ENCODE data around the gene PLAC8L1. TPM values are rescaled to one million over a fixed set of nuclear protein-coding genes. Genes with fewer than 3 reads are reported as not detected.

The PLAC8L1 gene
- polyA plus RNA-seq, 1 donor from 2014 or later: not detected

DNA sequence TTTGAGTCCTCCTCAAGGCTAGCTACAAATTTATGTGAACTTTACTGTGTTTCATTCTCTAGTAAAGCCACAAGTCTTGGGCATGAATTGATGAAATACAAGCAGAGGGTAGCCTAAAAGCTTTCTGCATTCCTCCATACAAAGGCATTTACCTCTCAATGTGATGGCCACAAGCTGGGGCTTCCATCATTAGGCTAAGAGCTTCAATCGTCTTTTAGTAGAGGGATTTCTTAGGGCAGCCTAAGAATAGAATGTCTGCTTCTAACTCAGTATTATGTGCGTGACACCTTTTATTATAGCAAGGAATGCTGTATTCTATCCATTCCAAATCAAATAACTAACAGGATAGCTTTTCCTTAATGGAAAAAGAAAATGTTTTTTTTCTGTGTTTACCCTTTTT is 3.7 kb downstream of the PLAC8L1 start:
- H3K36me3 Mint-ChIP-seq: peaks cover 8% of the 10 kb centered on the region
- H3K27ac Mint-ChIP-seq: no peak overlapping the region
- no peaks in the 10 kb centered on the region for H3K4me1 Mint-ChIP-seq
- H3K27me3 Mint-ChIP-seq: no peaks in the 10 kb centered on the region
- H3K4me3 Mint-ChIP-seq: no peak overlapping the region
- no peaks in the 10 kb centered on the region for H3K9me3 Mint-ChIP-seq

DNA sequence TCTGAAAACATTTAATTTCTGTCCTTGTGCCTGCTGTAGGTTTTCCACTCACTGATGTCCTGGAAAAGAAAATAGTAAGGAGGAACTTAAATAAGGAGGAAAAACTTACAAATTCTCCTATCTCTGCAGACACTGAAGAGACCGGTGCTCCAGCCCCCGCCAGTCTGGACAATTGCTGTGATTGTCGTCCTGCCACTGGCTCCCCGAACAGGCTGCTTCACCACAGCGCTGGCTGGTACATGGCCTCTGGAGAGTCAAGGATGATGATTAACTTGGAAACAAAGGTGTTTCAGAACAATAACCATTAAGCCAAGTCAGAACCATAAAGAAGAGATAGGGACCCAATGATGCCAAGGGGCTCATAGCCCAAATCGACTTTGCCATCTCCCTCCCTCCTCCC is 7.3 kb downstream of the PLAC8L1 start:
- Mint-ChIP-seq H3K9me3 (no peaks in the 10 kb centered on the region), H3K4me1 (no peaks in the 10 kb centered on the region), H3K27me3 (no peaks in the 10 kb centered on the region)

DNA sequence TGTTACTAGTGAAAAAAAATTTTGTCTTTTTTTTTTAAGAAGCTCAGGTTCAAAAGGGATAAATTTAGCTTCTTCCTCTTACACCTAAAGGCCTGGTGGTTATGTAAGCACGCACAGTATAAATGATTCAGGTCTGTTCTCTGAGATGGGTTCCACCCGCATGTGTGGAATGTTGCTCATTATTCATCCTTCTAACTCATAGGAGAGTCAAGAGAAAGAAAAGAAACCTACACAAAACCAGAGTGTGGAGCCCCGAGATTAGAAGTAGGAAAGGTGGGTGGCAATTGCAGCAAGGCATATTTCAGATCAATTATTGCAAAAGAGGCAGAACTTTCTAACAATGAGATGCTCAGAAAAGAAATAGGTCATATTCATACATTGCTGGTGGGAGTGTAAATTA is 13.5 kb downstream of the PLAC8L1 start:
- no peaks in the 10 kb centered on the region for H3K36me3 Mint-ChIP-seq
- no peaks in the 10 kb centered on the region for H3K27me3 Mint-ChIP-seq
- no peak overlapping the region for H3K4me3 Mint-ChIP-seq
- no peak overlapping the region for H3K27ac Mint-ChIP-seq
- no peaks in the 10 kb centered on the region for H3K9me3 Mint-ChIP-seq
- H3K4me1 Mint-ChIP-seq: no peaks in the 10 kb centered on the region

More for the DNA sequence above, 7.3 kb downstream of the PLAC8L1 start:
- H3K36me3 Mint-ChIP-seq: peaks cover 4% of the 10 kb centered on the region
- no peak overlapping the region for H3K4me3 Mint-ChIP-seq
- H3K27ac Mint-ChIP-seq: no peak overlapping the region

DNA sequence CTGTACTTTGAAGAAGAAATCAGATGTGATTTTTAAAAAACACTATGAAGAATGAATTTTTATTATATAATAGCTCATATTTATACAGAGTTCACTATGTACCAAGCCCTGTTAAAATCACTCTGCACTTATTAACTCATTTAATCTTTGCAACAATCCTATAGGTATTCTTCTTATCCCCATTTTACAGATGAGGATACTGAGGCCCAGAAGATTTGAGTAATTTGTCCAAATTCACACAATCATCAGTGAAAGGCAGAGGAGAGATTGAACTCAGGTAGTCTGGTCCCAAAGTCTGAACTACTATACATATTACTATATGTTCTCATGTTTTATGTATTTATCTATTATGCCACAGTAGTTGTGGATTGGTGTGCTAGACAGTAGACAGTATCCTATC is 16.1 kb downstream of the PLAC8L1 start:
- no peaks in the 10 kb centered on the region for H3K4me1 Mint-ChIP-seq
- no peaks in the 10 kb centered on the region for H3K27me3 Mint-ChIP-seq
- H3K27ac Mint-ChIP-seq: no peak overlapping the region
- no peaks in the 10 kb centered on the region for H3K9me3 Mint-ChIP-seq
- H3K36me3 Mint-ChIP-seq: no peaks in the 10 kb centered on the region
- H3K4me3 Mint-ChIP-seq: no peak overlapping the region

DNA sequence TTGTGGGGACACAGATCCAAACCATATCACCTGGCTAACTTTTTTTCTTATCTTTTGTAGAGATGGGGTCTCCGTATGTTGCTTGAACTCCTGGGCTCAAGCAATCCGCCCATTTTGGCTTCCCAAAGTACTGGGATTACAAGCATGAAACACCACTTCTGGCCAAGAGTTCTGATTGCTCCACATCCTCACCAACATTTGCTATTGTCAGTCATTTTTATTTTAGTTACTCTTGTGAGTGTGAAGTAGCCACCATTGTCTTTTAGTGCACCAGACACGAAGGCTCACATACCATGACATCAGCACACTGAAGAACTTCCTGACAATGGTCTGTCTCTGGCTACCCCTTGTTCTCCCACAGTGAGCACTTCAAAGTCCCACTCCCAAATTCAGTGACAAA is 17.3 kb downstream of the PLAC8L1 start:
- H3K27ac Mint-ChIP-seq: no peak overlapping the region
- H3K9me3 Mint-ChIP-seq: no peaks in the 10 kb centered on the region
- H3K27me3 Mint-ChIP-seq: no peaks in the 10 kb centered on the region
- H3K36me3 Mint-ChIP-seq: no peaks in the 10 kb centered on the region
- no peaks in the 10 kb centered on the region for H3K4me1 Mint-ChIP-seq
- no peak overlapping the region for H3K4me3 Mint-ChIP-seq

DNA sequence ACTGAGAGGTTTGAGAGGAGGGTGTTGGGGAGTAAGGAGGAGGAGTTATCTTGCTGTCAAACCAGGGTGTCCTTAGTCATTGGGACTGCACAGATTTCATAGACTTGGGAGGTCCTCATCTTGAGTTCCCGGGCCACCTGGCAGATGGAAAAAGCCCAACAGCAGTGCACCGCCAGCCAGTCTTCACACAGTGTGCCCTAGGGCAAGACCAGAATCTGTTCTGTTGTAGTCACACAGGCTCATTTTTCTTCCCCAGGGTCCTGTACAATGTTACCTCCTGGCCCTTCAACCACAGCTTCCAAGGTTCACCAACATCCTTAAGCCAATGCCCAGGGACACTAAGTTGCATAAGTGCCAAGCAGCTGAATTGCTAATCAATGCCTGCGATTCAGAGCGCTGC is 21.0 kb downstream of the PLAC8L1 start:
- H3K9me3 Mint-ChIP-seq: no peaks in the 10 kb centered on the region
- H3K4me3 Mint-ChIP-seq: no peak overlapping the region
- no peak overlapping the region for H3K27ac Mint-ChIP-seq
- no peaks in the 10 kb centered on the region for H3K27me3 Mint-ChIP-seq
- peaks cover 4 to 9% (median 6%) of the 10 kb centered on the region in 3 donors for H3K4me1 Mint-ChIP-seq
- H3K36me3 Mint-ChIP-seq: no peaks in the 10 kb centered on the region

DNA sequence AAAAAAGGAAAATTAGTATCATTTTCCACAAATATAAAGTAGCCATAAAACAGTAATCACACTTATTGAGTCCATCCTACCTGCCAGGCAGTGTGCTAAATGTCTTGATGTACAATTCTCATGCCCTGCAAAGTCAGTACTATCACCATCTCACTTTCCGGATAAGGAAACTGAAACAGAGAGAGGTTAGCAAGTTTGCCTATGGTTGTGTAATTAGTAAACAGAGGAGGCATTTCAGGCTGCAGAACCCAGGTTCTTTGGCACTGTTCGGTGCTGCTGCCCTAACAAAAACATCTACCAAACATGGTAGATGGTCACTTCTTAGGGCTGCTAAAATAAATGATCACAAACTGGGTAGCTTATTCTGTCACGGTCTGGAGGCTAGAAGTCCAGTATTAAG is 22.6 kb downstream of the PLAC8L1 start:
- no peak overlapping the region for H3K27ac Mint-ChIP-seq
- H3K36me3 Mint-ChIP-seq: no peaks in the 10 kb centered on the region
- H3K4me1 Mint-ChIP-seq: peaks cover 4 to 11% (median 6%) of the 10 kb centered on the region in 3 donors
- no peaks in the 10 kb centered on the region for H3K27me3 Mint-ChIP-seq
- no peaks in the 10 kb centered on the region for H3K9me3 Mint-ChIP-seq
- H3K4me3 Mint-ChIP-seq: no peak overlapping the region

DNA sequence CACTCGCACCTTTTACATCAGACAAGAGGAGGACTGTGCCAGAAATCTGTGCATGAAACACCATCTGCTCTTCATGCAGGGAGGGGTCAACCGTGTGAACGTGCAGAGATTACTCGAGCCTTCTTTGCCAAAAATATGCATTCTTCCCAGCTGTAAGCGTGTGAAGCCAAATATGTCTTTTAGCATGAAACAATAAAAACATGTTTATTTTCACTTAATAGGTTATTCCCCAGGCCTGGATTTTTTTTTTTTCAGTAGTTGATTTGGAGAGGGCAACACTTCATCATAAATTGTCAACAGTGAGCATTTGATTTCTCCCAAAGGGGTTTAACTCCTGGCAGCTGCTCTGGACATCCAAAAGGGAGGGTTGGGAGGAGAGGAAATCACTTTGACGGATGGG is 23.8 kb downstream of the PLAC8L1 start:
- Mint-ChIP-seq H3K27me3 (no peaks in the 10 kb centered on the region), H3K9me3 (no peaks in the 10 kb centered on the region), H3K27ac (no peak overlapping the region), H3K4me1 (peaks cover 4 to 11% (median 6%) of the 10 kb centered on the region in 3 donors), H3K4me3 (no peak overlapping the region), H3K36me3 (no peaks in the 10 kb centered on the region)

DNA sequence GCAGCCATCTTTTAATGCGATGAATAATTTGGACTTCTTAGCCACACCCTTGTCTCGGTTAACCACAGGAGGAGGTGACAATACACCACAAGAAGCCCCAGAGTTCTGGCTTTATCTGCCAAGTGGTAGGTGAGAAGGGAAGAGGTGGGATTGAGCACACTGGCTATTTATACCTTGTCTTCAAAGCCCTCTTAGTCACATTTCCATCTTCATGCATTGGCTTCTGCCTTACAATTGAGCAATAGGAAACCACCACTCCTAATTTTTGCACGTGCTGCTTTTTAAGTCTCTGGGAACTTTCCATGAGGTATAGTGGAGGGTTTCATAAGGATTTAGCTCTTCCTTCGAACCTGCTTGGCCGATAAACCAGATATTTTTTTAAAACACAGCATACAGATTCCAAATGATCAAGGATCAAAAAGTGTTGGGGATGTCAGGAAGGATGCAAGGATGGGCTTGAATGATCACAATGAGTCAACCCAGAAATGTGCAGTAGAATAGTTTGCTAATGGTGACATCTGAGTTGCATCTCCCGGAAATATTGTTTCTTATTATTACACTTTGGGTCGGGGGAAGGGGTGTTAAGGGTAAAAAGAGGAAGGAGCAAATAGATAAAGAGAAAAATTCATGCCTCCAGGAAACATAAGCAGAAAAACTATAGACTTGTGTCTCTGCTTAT is 25.5 kb downstream of the PLAC8L1 start:
- Mint-ChIP-seq H3K9me3 (no peaks in the 10 kb centered on the region), H3K4me1 (peaks cover 4 to 11% (median 6%) of the 10 kb centered on the region in 3 donors), H3K27me3 (no peaks in the 10 kb centered on the region), H3K4me3 (no peak overlapping the region), H3K27ac (no peak overlapping the region), H3K36me3 (no peaks in the 10 kb centered on the region)

DNA sequence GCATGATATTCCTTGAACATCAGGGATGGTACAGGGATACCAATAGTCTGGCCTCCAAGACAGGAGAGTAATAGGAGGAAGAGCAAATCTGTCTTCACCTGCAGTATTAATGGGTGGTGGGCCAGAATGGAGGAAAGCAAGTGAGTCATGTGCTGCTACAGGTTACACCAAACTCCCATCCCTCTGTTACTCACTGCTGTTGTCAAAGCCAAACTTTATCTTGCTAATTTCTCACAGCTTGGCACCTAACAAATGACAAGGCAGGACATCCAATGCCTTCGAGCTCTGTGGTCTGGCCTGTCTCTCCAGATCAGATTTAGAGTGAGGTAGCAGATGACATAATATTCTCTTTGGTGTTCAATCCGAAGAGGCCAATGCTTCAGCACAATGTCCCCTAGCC is 26.8 kb downstream of the PLAC8L1 start:
- H3K4me3 Mint-ChIP-seq: no peak overlapping the region
- H3K4me1 Mint-ChIP-seq: peaks cover 4 to 11% (median 6%) of the 10 kb centered on the region in 3 donors
- peaks cover 2% of the 10 kb centered on the region for H3K27me3 Mint-ChIP-seq
- no peaks in the 10 kb centered on the region for H3K36me3 Mint-ChIP-seq
- no peak overlapping the region for H3K27ac Mint-ChIP-seq
- H3K9me3 Mint-ChIP-seq: no peaks in the 10 kb centered on the region

DNA sequence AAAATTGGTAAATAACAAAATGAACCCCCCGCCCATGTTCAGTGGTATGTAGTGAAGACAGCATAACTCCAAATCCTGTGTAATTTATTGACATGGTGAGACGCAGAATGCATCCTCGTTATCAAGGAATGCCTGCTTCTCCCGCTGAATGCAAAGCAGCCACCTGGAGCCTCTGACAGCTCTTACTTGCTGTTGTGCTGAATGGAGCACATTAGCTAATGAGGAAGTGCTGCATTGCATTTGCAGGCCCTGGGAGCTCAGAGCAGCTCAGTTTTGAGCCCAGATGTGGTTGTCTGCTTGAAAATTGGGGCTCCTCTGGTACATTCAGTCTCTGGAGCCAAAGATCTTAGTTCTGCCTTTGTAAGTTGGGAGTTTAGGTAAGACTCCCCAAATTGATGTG is 28.9 kb downstream of the PLAC8L1 start:
- Mint-ChIP-seq H3K36me3 (no peaks in the 10 kb centered on the region), H3K27ac (peak overlapping the region in 1 of 3 donors; percentile 52), H3K27me3 (peaks cover 4% of the 10 kb centered on the region), H3K4me1 (peaks cover 4 to 9% (median 6%) of the 10 kb centered on the region in 3 donors), H3K4me3 (no peak overlapping the region), H3K9me3 (no peaks in the 10 kb centered on the region)

DNA sequence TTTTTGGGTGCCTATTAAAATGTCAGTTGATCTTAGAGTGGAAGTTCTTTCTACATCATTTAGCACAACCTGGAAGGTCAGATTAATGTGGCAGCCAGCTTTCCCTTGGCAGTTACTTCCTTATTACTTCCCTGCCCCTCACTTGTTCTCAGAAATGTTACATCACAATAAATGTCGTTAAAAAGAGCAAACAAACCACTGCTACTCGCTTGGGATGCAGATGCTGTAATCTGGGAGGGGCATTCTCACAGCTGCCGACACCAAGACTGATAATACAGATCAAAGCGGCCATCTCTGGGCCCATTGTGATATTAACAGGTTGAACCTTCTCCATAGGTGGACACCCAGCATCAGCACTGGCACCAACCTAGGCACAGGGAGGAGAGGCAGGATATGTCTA is 29.3 kb downstream of the PLAC8L1 start:
- Mint-ChIP-seq H3K27me3 (peaks cover 4% of the 10 kb centered on the region), H3K36me3 (no peaks in the 10 kb centered on the region), H3K4me1 (peaks cover 3 to 9% (median 6%) of the 10 kb centered on the region in 3 donors), H3K4me3 (no peak overlapping the region), H3K9me3 (no peaks in the 10 kb centered on the region), H3K27ac (no peak overlapping the region)

DNA sequence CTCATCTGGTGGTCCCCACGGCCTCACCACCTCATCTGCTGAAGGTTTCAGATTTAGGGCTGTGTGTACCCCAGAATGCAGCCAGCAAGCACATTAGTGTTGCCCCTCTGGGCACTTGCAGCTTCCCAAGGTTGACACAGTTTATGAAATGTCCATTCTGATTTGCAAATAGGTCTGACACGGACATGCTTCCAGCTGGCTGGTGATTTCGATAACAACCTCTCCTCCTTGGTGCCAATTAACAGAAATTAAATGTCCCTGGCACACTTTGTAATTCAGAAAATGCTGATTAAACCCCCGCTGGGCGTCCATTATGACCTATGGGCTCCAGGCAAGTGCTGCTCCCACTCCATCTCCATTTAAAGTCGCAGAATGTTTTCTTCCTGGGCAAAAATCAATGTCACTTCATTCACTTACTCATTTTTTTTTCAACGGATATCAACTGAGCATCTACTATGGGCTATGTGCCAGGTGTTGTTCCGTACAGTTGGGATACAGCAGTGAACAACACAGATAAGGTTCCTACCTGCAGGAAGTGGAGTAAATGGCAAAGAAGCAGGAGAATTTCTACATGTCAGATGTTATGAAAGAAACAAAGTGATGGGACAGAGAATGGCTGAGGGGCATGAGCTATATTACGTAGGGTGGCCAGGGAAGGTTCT is 32.0 kb downstream of the PLAC8L1 start:
- Mint-ChIP-seq H3K4me1 (no peaks in the 10 kb centered on the region), H3K36me3 (no peaks in the 10 kb centered on the region), H3K9me3 (no peaks in the 10 kb centered on the region), H3K27ac (no peak overlapping the region), H3K27me3 (peaks cover 4% of the 10 kb centered on the region), H3K4me3 (no peak overlapping the region)

DNA sequence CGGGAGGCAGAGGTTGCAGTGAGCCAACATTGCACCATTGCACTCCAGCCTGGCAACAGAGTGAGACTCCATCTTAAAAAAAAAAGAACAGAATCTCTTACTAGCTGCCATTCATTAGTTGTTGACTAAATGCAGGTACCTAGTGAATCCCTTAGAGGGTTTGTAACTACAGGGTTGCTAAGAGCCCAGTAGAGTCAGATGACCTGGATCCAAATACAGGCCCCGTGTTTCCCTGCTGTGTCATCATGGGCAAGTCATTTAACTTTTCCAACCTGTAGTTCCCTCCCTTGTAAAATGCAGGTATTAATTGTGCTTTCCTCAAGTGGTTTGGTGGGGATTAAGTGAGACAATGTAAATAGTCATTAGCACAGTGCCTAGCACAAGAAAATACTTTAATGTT is 32.8 kb downstream of the PLAC8L1 start:
- no peak overlapping the region for H3K27ac Mint-ChIP-seq

DNA sequence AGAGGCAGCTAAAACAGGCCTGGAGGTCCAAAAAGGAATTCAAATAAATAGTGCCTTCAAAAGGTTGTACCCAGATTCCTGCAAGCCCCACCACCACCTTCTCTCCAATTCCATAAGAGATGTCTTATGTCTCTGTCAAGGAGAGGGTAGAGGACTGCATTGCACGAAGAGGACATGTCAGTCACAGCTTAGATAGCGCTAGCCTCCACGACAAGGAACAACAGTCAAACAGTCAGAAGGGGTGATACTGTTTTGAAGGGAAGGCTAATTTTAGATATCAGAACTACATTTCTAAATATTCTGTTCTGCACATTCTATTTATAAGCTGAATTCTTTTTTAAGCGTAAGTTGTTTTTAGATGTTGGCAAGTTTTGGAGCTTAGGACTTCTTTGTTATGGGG is 34.2 kb downstream of the PLAC8L1 start:
- no peaks in the 10 kb centered on the region for H3K9me3 Mint-ChIP-seq
- H3K4me3 Mint-ChIP-seq: no peak overlapping the region
- H3K27me3 Mint-ChIP-seq: peaks cover 4% of the 10 kb centered on the region
- no peaks in the 10 kb centered on the region for H3K4me1 Mint-ChIP-seq
- H3K36me3 Mint-ChIP-seq: no peaks in the 10 kb centered on the region
- no peak overlapping the region for H3K27ac Mint-ChIP-seq

More for the DNA sequence above, 32.8 kb downstream of the PLAC8L1 start:
- H3K36me3 Mint-ChIP-seq: no peaks in the 10 kb centered on the region
- peaks cover 4% of the 10 kb centered on the region for H3K27me3 Mint-ChIP-seq
- no peak overlapping the region for H3K4me3 Mint-ChIP-seq
- no peaks in the 10 kb centered on the region for H3K9me3 Mint-ChIP-seq
- H3K4me1 Mint-ChIP-seq: no peaks in the 10 kb centered on the region

DNA sequence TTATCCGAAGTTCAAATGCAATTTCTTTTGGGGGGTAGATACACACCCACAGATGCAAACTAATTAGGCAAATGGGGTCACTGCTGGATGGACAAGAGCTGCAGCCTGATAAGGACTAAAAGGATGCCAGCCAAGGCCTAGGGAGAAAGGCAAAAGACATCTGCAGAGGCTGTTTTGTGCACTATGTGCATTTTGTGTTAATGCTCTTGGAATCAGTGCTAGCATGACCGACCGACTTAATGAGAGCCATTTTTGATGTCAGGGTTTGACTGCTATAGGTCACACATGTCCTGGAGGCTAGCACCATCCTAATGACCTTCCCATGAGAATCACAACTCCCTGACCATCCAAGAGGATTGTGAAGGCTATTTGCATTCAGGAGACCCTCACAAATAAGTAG is 34.6 kb downstream of the PLAC8L1 start:
- no peaks in the 10 kb centered on the region for H3K4me1 Mint-ChIP-seq
- no peak overlapping the region for H3K27ac Mint-ChIP-seq
- no peaks in the 10 kb centered on the region for H3K36me3 Mint-ChIP-seq

More for the DNA sequence above, 34.6 kb downstream of the PLAC8L1 start:
- H3K4me3 Mint-ChIP-seq: no peak overlapping the region
- H3K27me3 Mint-ChIP-seq: peaks cover 4% of the 10 kb centered on the region
- no peaks in the 10 kb centered on the region for H3K9me3 Mint-ChIP-seq

Data from IgD-negative memory B cell (primary cell).